Measurements from ENCODE around the gene TTC8. TPM values are rescaled to one million over a fixed set of nuclear protein-coding genes. Genes with fewer than 3 reads are reported as not detected.

The TTC8 gene
- total RNA-seq, 4 donors from 2014 or later: 14.7 to 60.2 (median 17.0) TPM

GRCh38 chr14:88821378-88821777 lies 3.1 kb upstream of the TTC8 start:
- Histone ChIP-seq H3K4me3 (no peak overlapping the region), H3K9me3 (no peaks in the 10 kb centered on the region), H3K27ac (no peak overlapping the region), H3K27me3 (no peaks in the 10 kb centered on the region), H3K4me1 (peaks cover 0 to 15% (median 9%) of the 10 kb centered on the region in 4 donors), H3K36me3 (no peaks in the 10 kb centered on the region)
- in situ Hi-C loops (cut with MboI; ENCODE audit: low pct_ligation_motif_present in 1 of 4, low pct_unique_long_range_greater_than_20kb in 1 of 4, low sequenced_read_pairs in 3 of 4) (no loop called here), intact Hi-C loops (cut with DNase I; ENCODE audit: low total_unique reads) (no loop called here)
- TF ChIP-seq POLR2A (IDR thresholded peaks at IDR 0.05) (no peak), POLR2AphosphoS5 (IDR thresholded peaks at IDR 0.05) (no peak), EP300 (IDR thresholded peaks at IDR 0.05; ENCODE audit: low read depth) (no peak), CTCF (IDR thresholded peaks at IDR 0.05) (no peak)
- WGBS, 2 donors (ENCODE audit: low coverage in 1 of 2): 79 to 86% methylated on average over 2 of the region's 2 CpGs
- DNase-seq: no peak

- intact Hi-C loops (cut with DNase I; ENCODE audit: low total_unique reads) (no loop called here), in situ Hi-C loops (cut with MboI; ENCODE audit: low pct_ligation_motif_present in 1 of 4, low pct_unique_long_range_greater_than_20kb in 1 of 4, low sequenced_read_pairs in 3 of 4) (no loop called here)
- 46 to 64% methylated on average over 2 of the region's 2 CpGs for WGBS, 2 donors (ENCODE audit: low coverage in 1 of 2)
Observed at GRCh38 chr14:88821888-88822287, 2.6 kb upstream of the TTC8 start.

GRCh38 chr14:88823968-88824313 lies 510 bp upstream of the TTC8 start:
- 4 to 9% methylated on average over 7 to 9 of the region's 9 CpGs for WGBS, 2 donors (ENCODE audit: low coverage in 1 of 2)
- Histone ChIP-seq H3K27me3 (no peaks in the 10 kb centered on the region), H3K27ac (peak overlapping the region; percentile 84 to 86 (median 86)), H3K4me1 (peaks cover 0 to 15% (median 9%) of the 10 kb centered on the region in 4 donors), H3K36me3 (no peaks in the 10 kb centered on the region), H3K9me3 (no peaks in the 10 kb centered on the region), H3K4me3 (peak overlapping the region; percentile 31 to 69 (median 58))
- TF ChIP-seq POLR2A (IDR thresholded peaks at IDR 0.05) (no peak), POLR2AphosphoS5 (IDR thresholded peaks at IDR 0.05) (no peak), EP300 (IDR thresholded peaks at IDR 0.05; ENCODE audit: low read depth) (no peak)
- DNase-seq: no peak
- intact Hi-C loops (cut with DNase I; ENCODE audit: low total_unique reads) (no loop called here), in situ Hi-C loops (cut with MboI; ENCODE audit: low pct_ligation_motif_present in 1 of 4, low pct_unique_long_range_greater_than_20kb in 1 of 4, low sequenced_read_pairs in 3 of 4) (no loop called here)

More at GRCh38 chr14:88821888-88822287, 2.6 kb upstream of the TTC8 start:
- Histone ChIP-seq H3K4me3 (no peak overlapping the region), H3K4me1 (peaks cover 0 to 15% (median 9%) of the 10 kb centered on the region in 4 donors), H3K36me3 (no peaks in the 10 kb centered on the region), H3K9me3 (no peaks in the 10 kb centered on the region), H3K27ac (no peak overlapping the region), H3K27me3 (no peaks in the 10 kb centered on the region)
- TF ChIP-seq POLR2A (IDR thresholded peaks at IDR 0.05) (no peak), CTCF (IDR thresholded peaks at IDR 0.05) (no peak), EP300 (IDR thresholded peaks at IDR 0.05; ENCODE audit: low read depth) (no peak)
- no peak for DNase-seq

GRCh38 chr14:88825078-88825458 lies 617 bp downstream of the TTC8 start:
- peak overlapping the region; percentile 84 to 86 (median 86) for H3K27ac ChIP-seq
- no peaks in the 10 kb centered on the region for H3K9me3 ChIP-seq
- no peak for DNase-seq
- WGBS, 2 donors (ENCODE audit: low coverage in 1 of 2): 1 to 11% methylated on average over 1 to 5 of the region's 5 CpGs
- H3K4me3 ChIP-seq: peak overlapping the region; percentile 43 to 69 (median 58)
- intact Hi-C loops (cut with DNase I; ENCODE audit: low total_unique reads): no loop called here
- H3K27me3 ChIP-seq: no peaks in the 10 kb centered on the region
- in situ Hi-C loops (cut with MboI; ENCODE audit: low pct_ligation_motif_present in 1 of 4, low pct_unique_long_range_greater_than_20kb in 1 of 4, low sequenced_read_pairs in 3 of 4): no loop called here
- H3K4me1 ChIP-seq: peaks cover 0 to 15% (median 9%) of the 10 kb centered on the region in 4 donors
- no peak for TF ChIP-seq POLR2AphosphoS5 (IDR thresholded peaks at IDR 0.05)
- TF ChIP-seq POLR2A (IDR thresholded peaks at IDR 0.05): no peak
- no peak for TF ChIP-seq EP300 (IDR thresholded peaks at IDR 0.05; ENCODE audit: low read depth)
- no peak for TF ChIP-seq CTCF (IDR thresholded peaks at IDR 0.05)
- no peaks in the 10 kb centered on the region for H3K36me3 ChIP-seq

- Histone ChIP-seq H3K36me3 (no peaks in the 10 kb centered on the region), H3K9me3 (no peaks in the 10 kb centered on the region), H3K27ac (no peak overlapping the region), H3K4me1 (peaks cover 0 to 15% (median 9%) of the 10 kb centered on the region in 4 donors), H3K27me3 (no peaks in the 10 kb centered on the region), H3K4me3 (peak overlapping the region in 1 of 4 donors; percentile 62)
- intact Hi-C loops (cut with DNase I; ENCODE audit: low total_unique reads): no loop called here
- DNase-seq: no peak
- no peak for TF ChIP-seq EP300 (IDR thresholded peaks at IDR 0.05; ENCODE audit: low read depth)
- TF ChIP-seq POLR2AphosphoS5 (IDR thresholded peaks at IDR 0.05): no peak
- TF ChIP-seq POLR2A (IDR thresholded peaks at IDR 0.05): no peak
- no peak for TF ChIP-seq CTCF (IDR thresholded peaks at IDR 0.05)
- in situ Hi-C loops (cut with MboI; ENCODE audit: low pct_ligation_motif_present in 1 of 4, low pct_unique_long_range_greater_than_20kb in 1 of 4, low sequenced_read_pairs in 3 of 4): no loop called here
- WGBS, 2 donors (ENCODE audit: low coverage in 1 of 2): 94 to 96% methylated on average over 9 of the region's 9 CpGs
Observed at GRCh38 chr14:88825503-88825902, 1.1 kb downstream of the TTC8 start.

All from transverse colon (tissue), 4 donors.